NCI-H345 treated with DMSO at 0.1 percent for 48 hours (cell line): Measurements from ENCODE around the gene HP1BP3.
A peak's percentile ranks its signal among the peaks of the same experiment; 100 is the strongest.

ENCODE experiments used
- DNase-seq: peaks from one replicate; lab custom pipeline; 2025; ENCODE audit not compliant: unreplicated experiment; lab: John Stamatoyannopoulos, UW

HP1BP3 gene

DNA sequence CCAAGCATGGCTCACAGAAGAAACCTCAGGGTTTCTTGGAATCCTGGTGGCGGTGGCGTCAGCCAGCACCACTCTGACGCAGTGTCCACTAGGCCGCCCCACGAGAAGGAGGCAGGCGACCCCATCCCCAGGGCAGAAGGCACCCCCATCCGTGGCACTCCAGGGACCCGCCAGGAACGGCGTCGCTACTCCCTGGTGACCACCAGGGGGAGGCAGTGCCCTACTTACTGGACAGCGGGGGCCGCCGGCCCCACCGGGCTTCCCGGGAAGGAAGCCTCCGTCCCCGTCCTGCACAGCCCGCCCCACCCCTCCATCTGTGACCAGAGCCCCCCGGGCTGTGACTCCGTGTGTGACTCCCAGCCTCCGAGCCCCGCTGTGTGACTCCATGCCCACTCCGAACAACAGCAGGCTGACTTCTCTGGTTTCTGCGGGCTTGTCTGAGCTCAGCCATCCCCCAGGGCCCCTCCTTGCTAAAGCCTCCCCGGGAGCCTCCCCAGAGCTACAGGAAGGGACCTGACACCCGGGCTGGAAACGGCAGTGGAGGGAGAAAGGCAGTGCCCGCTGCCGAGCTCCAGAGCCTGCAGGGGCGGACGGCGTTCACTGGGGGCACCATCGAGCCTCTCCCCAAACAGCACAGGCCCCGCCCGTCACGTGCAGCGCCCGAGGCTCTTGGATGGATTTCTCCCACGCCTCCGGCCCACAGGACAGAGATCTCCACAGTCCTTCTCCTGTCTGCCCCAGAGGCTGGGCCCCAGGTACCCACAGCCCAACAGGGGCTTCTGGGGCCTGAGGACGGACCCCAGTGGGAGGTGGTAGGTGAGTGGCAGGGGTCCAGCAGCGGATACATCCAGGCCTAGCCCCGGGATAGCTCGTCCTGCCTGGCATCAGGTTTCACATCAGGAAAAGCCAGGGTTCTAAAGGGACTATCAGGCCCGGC lies 90.4 kb downstream of the HP1BP3 start:
- DNase-seq, result peak; percentile 81

DNA sequence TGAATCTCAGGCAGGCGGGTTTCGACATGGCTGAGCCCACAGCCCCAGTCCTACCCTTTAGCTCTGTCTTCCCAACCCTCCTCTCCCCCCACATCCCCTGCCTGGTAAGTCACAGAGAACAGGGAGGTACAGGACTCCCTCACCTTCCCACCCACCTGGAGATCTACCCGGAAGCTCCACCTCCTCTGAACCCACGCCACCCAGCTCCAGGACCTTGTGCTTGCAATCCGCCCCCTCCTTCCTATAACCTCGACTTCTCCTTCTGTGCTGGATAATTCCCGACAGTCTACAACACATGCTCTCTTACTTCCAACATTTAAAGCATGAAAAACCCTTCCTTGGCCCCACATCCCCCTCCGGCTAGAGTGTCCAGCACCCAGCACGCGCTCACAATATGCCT lies 91.6 kb downstream of the HP1BP3 start:
- DNase-seq, result no peak

DNA sequence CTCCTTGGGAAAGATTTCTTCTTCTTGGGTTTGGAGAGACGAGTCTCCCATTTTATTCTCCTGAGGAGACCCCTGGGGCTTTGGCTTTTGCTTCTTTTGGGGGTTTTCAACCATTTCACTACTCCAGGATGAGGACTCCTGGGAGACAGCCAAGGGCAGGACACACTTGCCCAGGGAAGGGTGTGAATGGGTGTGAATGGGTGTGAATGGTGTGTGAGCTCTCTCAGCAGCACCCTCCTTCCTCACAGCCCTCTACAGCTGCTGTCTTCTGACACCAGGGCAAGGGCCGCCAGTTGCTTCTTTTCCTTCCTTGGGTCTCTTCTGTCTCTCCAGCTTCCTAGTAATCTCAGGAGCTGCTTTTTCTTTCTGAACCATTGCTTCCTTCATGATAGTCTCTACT lies 93.5 kb downstream of the HP1BP3 start:
- no peak for DNase-seq
